Mesenchymal stem cell (in vitro differentiated cells and primary cell): ENCODE results near the gene KLHL22. TPM values are rescaled to one million over a fixed set of nuclear protein-coding genes. Genes with fewer than 3 reads are reported as not detected.
"Not testable (repeated sequence)": the region's sequence is repeated elsewhere in the genome, so short reads cannot be mapped to it uniquely, and the experiment has no call there.

Source experiments
- DNase-seq: peaks from one replicate; pipeline ENCODE4 v3.0.0-alpha.2; 2013
- H2AFZ ChIP-seq: one replicate; pipeline ENCODE4 v1.6.1; 2013; ENCODE audit warnings: low read depth, mild to moderate bottlenecking, control low read depth, inconsistent platforms, low read length, moderate library complexity
- H2AK5ac ChIP-seq: 2 replicates; pipeline ENCODE4 v1.6.1; 2013; ENCODE audit warnings: low read length, moderate library complexity, mild to moderate bottlenecking, inconsistent platforms; ENCODE audit not compliant: severe bottlenecking
- H2BK120ac ChIP-seq: one replicate; pipeline ENCODE4 v1.6.1; 2013; ENCODE audit warnings: low read depth, mild to moderate bottlenecking, inconsistent platforms, low read length, moderate library complexity
- H2BK12ac ChIP-seq, 2 experiments: one replicate each; pipeline ENCODE4 v1.6.1; 2013; ENCODE audit warnings: inconsistent platforms in 2 of 2, low read length in 2 of 2, mild to moderate bottlenecking in 2 of 2, moderate library complexity in 2 of 2, control low read depth in 1 of 2
- H2BK15ac ChIP-seq: one replicate; pipeline ENCODE4 v1.6.1; 2013; ENCODE audit warnings: mild to moderate bottlenecking, low read depth, inconsistent platforms; ENCODE audit not compliant: poor library complexity, severe bottlenecking
- H2BK5ac ChIP-seq: 2 replicates; pipeline ENCODE4 v1.6.1; 2013; ENCODE audit warnings: low read depth, mild to moderate bottlenecking, low read length, control low read depth, inconsistent platforms; ENCODE audit not compliant: poor library complexity, severe bottlenecking
- H3K14ac ChIP-seq, 2 experiments: one replicate each; pipeline ENCODE4 v1.6.1; 2013; ENCODE audit warnings: inconsistent platforms in 2 of 2, low read length in 2 of 2, control low read depth in 1 of 2, mild to moderate bottlenecking in 1 of 2, moderate library complexity in 1 of 2
- H3K18ac ChIP-seq, 2 experiments: one replicate each; pipeline ENCODE4 v1.6.1; 2013; ENCODE audit warnings: inconsistent platforms in 2 of 2, low read length in 2 of 2, control low read depth in 1 of 2, low read depth in 1 of 2, mild to moderate bottlenecking in 1 of 2
- H3K23ac ChIP-seq, 2 experiments: one replicate each; pipeline ENCODE4 v1.6.1; 2013; ENCODE audit warnings: inconsistent platforms in 2 of 2, low read length in 2 of 2, mild to moderate bottlenecking in 2 of 2, moderate library complexity in 2 of 2, control low read depth in 1 of 2
- H3K27ac ChIP-seq: 2 replicates; pipeline ENCODE4 v1.5.1; 2013; ENCODE audit warnings: mild to moderate bottlenecking, moderate library complexity, low read length, control low read depth, inconsistent platforms; ENCODE audit not compliant: poor library complexity, severe bottlenecking
- H3K27me3 ChIP-seq, 2 experiments: 2 replicates each; pipeline versions ENCODE4 v1.6.1 to v1.7.0; 2013; ENCODE audit warnings: low read length in 2 of 2, mild to moderate bottlenecking in 2 of 2, moderate library complexity in 2 of 2, control low read depth in 1 of 2, inconsistent platforms in 1 of 2; ENCODE audit not compliant: control insufficient read depth in 1 of 2, insufficient read depth in 1 of 2
- H3K36me3 ChIP-seq, 2 experiments: 2 replicates each; pipeline versions ENCODE4 v1.6.1 to v1.7.0; 2013; ENCODE audit warnings: low read length in 2 of 2, control low read depth in 1 of 2, inconsistent platforms in 1 of 2, low read depth in 1 of 2, mild to moderate bottlenecking in 1 of 2; ENCODE audit not compliant: insufficient read depth in 2 of 2, control insufficient read depth in 1 of 2
- H3K4ac ChIP-seq, 2 experiments: one replicate each; pipeline ENCODE4 v1.6.1; 2013; ENCODE audit warnings: inconsistent platforms in 2 of 2, low read length in 2 of 2, mild to moderate bottlenecking in 2 of 2, moderate library complexity in 2 of 2, control low read depth in 1 of 2, low read depth in 1 of 2
- H3K4me1 ChIP-seq: 2 replicates; pipeline ENCODE4 v1.6.1; 2013; ENCODE audit warnings: low read depth, low read length, control low read depth; ENCODE audit not compliant: control insufficient read depth, insufficient read depth
- H3K4me2 ChIP-seq: 2 replicates; pipeline ENCODE4 v1.6.1; 2013; ENCODE audit warnings: low read length, mild to moderate bottlenecking, inconsistent platforms; ENCODE audit not compliant: poor library complexity, severe bottlenecking
- H3K4me3 ChIP-seq, 2 experiments: 2 replicates each; pipeline versions ENCODE4 v1.5.1 to v1.7.0; 2013; ENCODE audit warnings: low read length in 2 of 2, mild to moderate bottlenecking in 2 of 2, control low read depth in 1 of 2, low read depth in 1 of 2; ENCODE audit not compliant: insufficient read depth in 1 of 2
- H3K79me1 ChIP-seq: replicated peaks from 2 replicates; pipeline ENCODE4 v1.6.1; 2013; ENCODE audit warnings: mild to moderate bottlenecking, control low read depth, low read length, inconsistent platforms; ENCODE audit not compliant: poor library complexity, severe bottlenecking
- H3K9ac ChIP-seq: 2 replicates; pipeline ENCODE4 v1.7.0; 2013; ENCODE audit warnings: mild to moderate bottlenecking, low read length, moderate library complexity
- H3K9me3 ChIP-seq: 2 replicates; pipeline ENCODE4 v1.7.0; 2013; ENCODE audit warnings: mild to moderate bottlenecking, low read length; ENCODE audit not compliant: control insufficient read depth
- H4K8ac ChIP-seq: one replicate; pipeline ENCODE4 v1.6.1; 2013; ENCODE audit warnings: inconsistent platforms, mild to moderate bottlenecking, low read length, moderate library complexity
- H4K91ac ChIP-seq: one replicate; pipeline ENCODE4 v1.6.1; 2013; ENCODE audit warnings: mild to moderate bottlenecking, low read length, inconsistent platforms
- WGBS: methylation state at CpG from one replicate; pipeline ENCODE4 v1.1.7; 2013; ENCODE audit warnings: mixed read lengths; 5-methylcytosine and 5-hydroxymethylcytosine counted together
- polyA plus RNA-seq, 2 experiments: library from polyadenylated mRNA; stranded (reverse); fragments of 200-250 nt; gene quantifications; one replicate each; pipeline ENCODE4 v1.2.3, GENCODE V29; 2013

The KLHL22 gene
- polyA plus RNA-seq (2013, experiment 1 of 2), result 10.8 TPM
- 10.8 TPM for polyA plus RNA-seq (2013, experiment 2 of 2)

- H2AK5ac ChIP-seq, result no peak within 1 kb of the TSS
- H3K9me3 ChIP-seq, result no peaks in the 10 kb centered on the region
- peak within 1 kb of the TSS; percentile 87 for H4K91ac ChIP-seq
- peaks cover 11% of the 10 kb centered on the region for H3K4me1 ChIP-seq
- WGBS, result under 1% methylated on average over 53 of the region's 108 CpGs
- peak within 1 kb of the TSS in 1 of 2 experiments; percentile 62 for H3K23ac ChIP-seq
- peak within 1 kb of the TSS; percentile 64 for H2BK120ac ChIP-seq
- peak within 1 kb of the TSS; percentile 54 for H2AFZ ChIP-seq
- H3K4ac ChIP-seq, result peak within 1 kb of the TSS; percentile 87 to 98
- H3K14ac ChIP-seq, result peak within 1 kb of the TSS in 1 of 2 experiments; percentile 90
- DNase-seq, result peak; percentile 53
- peak within 1 kb of the TSS; percentile 81 to 92 for H3K4me3 ChIP-seq
- peak within 1 kb of the TSS; percentile 95 for H2BK15ac ChIP-seq
- H2BK12ac ChIP-seq, result peak within 1 kb of the TSS in 1 of 2 experiments; percentile 64
- no peaks in the 10 kb centered on the region for H3K27me3 ChIP-seq
- H3K36me3 ChIP-seq, result peaks cover 3 to 5% of the 10 kb centered on the region in 2 experiments
- H3K9ac ChIP-seq, result peak within 1 kb of the TSS; percentile 97
- peak within 1 kb of the TSS; percentile 89 for H3K4me2 ChIP-seq
- H3K79me1 ChIP-seq, result peaks cover 39% of the 10 kb centered on the region
- peak within 1 kb of the TSS; percentile 93 to 97 for H3K18ac ChIP-seq
- peak within 1 kb of the TSS; percentile 89 for H4K8ac ChIP-seq
- peak within 1 kb of the TSS; percentile 75 for H2BK5ac ChIP-seq
- peak within 1 kb of the TSS; percentile 60 for H3K27ac ChIP-seq
Measured at GRCh38 chr22:20494978-20495860, at the start of gene KLHL22. Gene KLHL22, minus strand, starts transcription at chr22:20495795. Its CDS starts 6,584 bp downstream, at chr22:20489211.

GRCh38 chr22:20545318-20545634 is 49.7 kb upstream of the KLHL22 start:
- not testable (repeated sequence) for H3K4ac ChIP-seq, H3K4me3 ChIP-seq, H3K18ac ChIP-seq, H3K27me3 ChIP-seq, H2BK120ac ChIP-seq, H3K23ac ChIP-seq, H2BK12ac ChIP-seq, DNase-seq, H3K9me3 ChIP-seq, H2AFZ ChIP-seq, H4K8ac ChIP-seq, H3K14ac ChIP-seq, H3K4me2 ChIP-seq, H2AK5ac ChIP-seq, H2BK5ac ChIP-seq, H3K27ac ChIP-seq, H4K91ac ChIP-seq, H3K9ac ChIP-seq, H2BK15ac ChIP-seq
- H3K79me1 ChIP-seq, result peaks cover 12% of the 10 kb centered on the region
- WGBS, result 100% methylated on average over 1 of the region's 3 CpGs
- H3K4me1 ChIP-seq, result peaks cover 20% of the 10 kb centered on the region
- H3K36me3 ChIP-seq, result peaks cover 25 to 42% of the 10 kb centered on the region in 2 experiments

GRCh38 chr22:20542736-20543135 is 47.1 kb upstream of the KLHL22 start:
- no peak overlapping the region for H2BK12ac ChIP-seq
- H3K14ac ChIP-seq, result no peak overlapping the region
- no peak overlapping the region for H3K23ac ChIP-seq
- peaks cover 18% of the 10 kb centered on the region for H3K79me1 ChIP-seq
- H2BK15ac ChIP-seq, result no peak overlapping the region
- no peak overlapping the region for H3K4me3 ChIP-seq
- H4K91ac ChIP-seq, result no peak overlapping the region
- no peak overlapping the region for H2BK120ac ChIP-seq
- no peak overlapping the region for H4K8ac ChIP-seq
- no peak overlapping the region for H2BK5ac ChIP-seq
- no peak overlapping the region for H2AFZ ChIP-seq
- no peak overlapping the region for H3K9ac ChIP-seq
- H3K27me3 ChIP-seq, result no peaks in the 10 kb centered on the region
- peaks cover 6% of the 10 kb centered on the region for H3K9me3 ChIP-seq
- no peak overlapping the region for H3K27ac ChIP-seq
- DNase-seq, result no peak
- H3K4me2 ChIP-seq, result no peak overlapping the region
- H2AK5ac ChIP-seq, result no peak overlapping the region
- H3K36me3 ChIP-seq, result peaks cover 39 to 60% of the 10 kb centered on the region in 2 experiments
- H3K18ac ChIP-seq, result no peak overlapping the region
- peaks cover 6% of the 10 kb centered on the region for H3K4me1 ChIP-seq
- no peak overlapping the region for H3K4ac ChIP-seq

GRCh38 chr22:20542055-20542454 is 46.5 kb upstream of the KLHL22 start:
- no peak overlapping the region for H3K14ac ChIP-seq
- H3K4ac ChIP-seq, result no peak overlapping the region
- no peaks in the 10 kb centered on the region for H3K27me3 ChIP-seq
- H2BK15ac ChIP-seq, result no peak overlapping the region
- H4K91ac ChIP-seq, result no peak overlapping the region
- H3K4me3 ChIP-seq, result no peak overlapping the region
- peaks cover 21% of the 10 kb centered on the region for H3K79me1 ChIP-seq
- no peak overlapping the region for H3K23ac ChIP-seq
- 100% methylated on average over 1 of the region's 3 CpGs for WGBS
- H3K27ac ChIP-seq, result no peak overlapping the region
- H2BK5ac ChIP-seq, result no peak overlapping the region
- no peak overlapping the region for H2BK12ac ChIP-seq
- H3K4me2 ChIP-seq, result no peak overlapping the region
- H3K18ac ChIP-seq, result no peak overlapping the region
- H3K9me3 ChIP-seq, result peaks cover 6% of the 10 kb centered on the region
- no peak for DNase-seq
- H3K9ac ChIP-seq, result no peak overlapping the region
- H2AFZ ChIP-seq, result no peak overlapping the region
- H2AK5ac ChIP-seq, result no peak overlapping the region
- no peak overlapping the region for H4K8ac ChIP-seq
- H3K36me3 ChIP-seq, result peaks cover 46 to 67% of the 10 kb centered on the region in 2 experiments
- H2BK120ac ChIP-seq, result no peak overlapping the region
- peaks cover 10% of the 10 kb centered on the region for H3K4me1 ChIP-seq
